GM11168 (cell line): ENCODE data around the gene CALN1.
"Not testable (repeated sequence)": the region's sequence is repeated elsewhere in the genome, so short reads cannot be mapped to it uniquely, and the experiment has no call there.

Experiments
- in situ Hi-C: fragments of 300-500 bp; cut with MboI; formaldehyde crosslinking; loops from one replicate; pipeline ENCODE4 v1.12.0; 2022; ENCODE audit warnings: low sequenced_read_pairs; ENCODE audit not compliant: unreplicated experiment

CALN1 gene

GRCh38 chr7:71843676-71844075 is 568.5 kb downstream of the CALN1 start:
- in situ Hi-C loops, result no loop called here

- in situ Hi-C loops, result no loop called here
These were observed 569.4 kb downstream of the CALN1 start for GRCh38 chr7:71842786-71843185.

DNA sequence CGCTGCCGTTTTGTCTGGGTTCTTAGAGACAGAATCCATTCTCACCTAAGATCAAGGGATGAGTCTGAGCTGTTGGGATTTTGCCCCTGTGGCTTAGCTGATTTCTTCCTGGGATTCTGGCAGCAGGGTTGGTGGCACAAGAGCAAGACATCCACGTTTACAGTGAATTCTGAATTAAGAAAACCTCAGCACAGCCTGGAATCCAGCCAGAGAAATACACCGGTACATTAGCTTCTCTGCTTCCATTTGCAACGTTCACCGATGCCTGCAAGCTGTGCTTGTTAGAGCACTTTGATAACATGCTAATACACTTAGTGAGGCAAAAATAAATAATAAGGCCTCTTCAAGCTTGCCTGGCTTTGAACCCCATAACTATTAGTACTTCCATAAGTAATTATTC is 569.8 kb downstream of the CALN1 start:
- in situ Hi-C loops, result no loop called here

DNA sequence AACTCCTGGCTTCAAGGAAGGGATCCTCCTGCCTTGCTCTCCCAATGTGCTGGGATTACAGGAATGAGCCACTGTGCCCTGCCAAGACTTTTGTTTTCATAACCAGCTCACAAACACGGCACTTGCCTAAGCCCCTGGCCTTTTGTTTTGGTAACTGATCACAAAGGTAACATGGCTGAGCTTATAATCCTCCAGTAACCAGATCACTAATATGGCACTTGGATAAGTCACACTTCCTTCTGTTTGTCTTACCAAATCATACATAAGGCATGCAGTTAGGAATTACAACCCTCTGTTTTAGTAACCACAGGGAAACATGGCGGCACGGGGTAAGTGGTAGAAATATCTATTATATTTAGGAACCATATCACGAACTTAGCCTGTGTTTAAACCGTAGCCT is 577.1 kb downstream of the CALN1 start:
- in situ Hi-C loops, result no loop called here

GRCh38 chr7:71829515-71829914 is 582.6 kb downstream of the CALN1 start:
- in situ Hi-C loops, result no loop called here

- in situ Hi-C loops, result no loop called here
These were observed 583.8 kb downstream of the CALN1 start for GRCh38 chr7:71828361-71828760.

GRCh38 chr7:71826141-71826540 is 586.0 kb downstream of the CALN1 start:
- in situ Hi-C loops, result no loop called here

- in situ Hi-C loops, result no loop called here
These were observed 588.0 kb downstream of the CALN1 start for GRCh38 chr7:71824006-71824760.

- in situ Hi-C loops, result not testable (repeated sequence)
These were observed 589.7 kb downstream of the CALN1 start for GRCh38 chr7:71822406-71822805.

- in situ Hi-C loops, result no loop called here
These were observed 594.2 kb downstream of the CALN1 start for GRCh38 chr7:71817916-71818315.

- in situ Hi-C loops, result no loop called here
These were observed 604.0 kb downstream of the CALN1 start for GRCh38 chr7:71808115-71808514.

DNA sequence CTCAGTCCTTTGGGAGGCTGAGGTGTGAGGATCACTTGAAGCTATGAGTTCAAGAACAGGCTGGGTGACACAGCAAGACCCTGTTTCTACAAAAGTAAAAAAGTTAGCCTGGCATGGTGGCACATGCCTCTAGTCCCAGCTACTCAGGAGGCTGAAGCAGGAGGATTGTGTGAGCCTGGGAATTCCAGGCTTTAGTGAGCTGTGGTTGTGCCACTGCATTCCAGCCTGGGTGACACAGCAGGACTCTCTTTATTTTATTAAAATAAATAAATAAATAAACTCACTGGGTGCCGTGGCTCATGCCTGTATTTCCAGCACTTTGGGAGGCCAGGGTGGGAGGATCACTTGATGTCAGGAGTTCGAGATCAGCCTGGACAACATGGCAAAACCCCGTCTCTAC is 607.9 kb downstream of the CALN1 start:
- in situ Hi-C loops, result no loop called here

DNA sequence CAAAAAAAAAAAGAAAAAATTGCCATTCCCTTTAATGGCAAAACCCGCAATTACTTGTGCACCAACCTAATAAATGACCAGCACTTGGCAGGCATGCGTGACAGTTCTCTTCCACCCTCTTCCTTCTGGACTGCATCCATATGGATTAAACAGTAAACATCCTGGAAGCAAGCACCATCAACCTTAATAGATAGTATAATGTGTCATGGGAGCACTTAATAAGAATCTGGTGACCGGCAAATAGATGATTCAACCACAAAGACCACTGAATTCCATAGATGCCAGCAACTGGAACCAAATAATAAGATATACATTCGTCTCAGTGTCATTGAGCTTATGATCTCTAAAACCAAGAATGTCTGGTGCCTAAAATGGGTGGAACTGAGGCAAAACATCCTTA is 610.2 kb downstream of the CALN1 start:
- in situ Hi-C loops, result no loop called here

DNA sequence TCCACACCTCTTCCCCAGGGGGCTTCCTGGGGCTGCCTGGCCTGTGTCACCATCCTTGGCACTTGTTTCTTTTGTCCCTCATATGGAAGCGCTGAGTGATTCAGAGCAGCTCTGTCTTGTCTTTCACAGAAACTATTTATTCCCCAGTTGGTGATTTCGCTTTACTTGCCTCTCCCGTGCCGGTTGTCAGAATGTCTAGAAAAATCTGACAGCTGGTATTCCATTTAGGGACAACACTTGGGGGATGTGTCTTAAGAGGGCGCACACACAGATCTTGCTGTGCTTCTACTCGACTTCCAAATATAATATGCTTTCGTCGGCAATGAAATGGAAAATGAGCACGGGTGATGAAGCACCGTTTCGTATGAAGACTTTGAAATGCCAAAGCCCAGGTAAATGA is 611.8 kb downstream of the CALN1 start:
- in situ Hi-C loops, result no loop called here

- in situ Hi-C loops, result no loop called here
These were observed 616.7 kb downstream of the CALN1 start for GRCh38 chr7:71795410-71795809.

DNA sequence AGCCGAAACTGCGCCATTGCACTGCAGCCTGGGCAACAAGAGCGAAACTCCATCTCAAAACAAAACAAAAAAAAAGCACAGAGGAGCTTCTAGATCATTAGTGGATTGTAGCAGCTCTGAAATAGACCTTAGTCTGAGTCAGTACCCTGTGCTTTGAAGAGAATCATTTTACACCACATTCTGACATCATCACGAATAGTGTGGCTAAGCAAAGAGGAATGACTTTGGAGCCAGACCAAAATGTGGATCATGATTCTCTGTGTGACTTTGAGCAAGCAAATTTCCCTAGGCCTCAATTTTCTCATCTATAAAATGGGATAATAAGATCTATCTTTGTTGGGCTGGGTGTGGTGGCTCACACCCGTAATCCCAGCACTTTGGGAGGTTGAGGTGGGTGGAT is 618.9 kb downstream of the CALN1 start:
- in situ Hi-C loops, result no loop called here

DNA sequence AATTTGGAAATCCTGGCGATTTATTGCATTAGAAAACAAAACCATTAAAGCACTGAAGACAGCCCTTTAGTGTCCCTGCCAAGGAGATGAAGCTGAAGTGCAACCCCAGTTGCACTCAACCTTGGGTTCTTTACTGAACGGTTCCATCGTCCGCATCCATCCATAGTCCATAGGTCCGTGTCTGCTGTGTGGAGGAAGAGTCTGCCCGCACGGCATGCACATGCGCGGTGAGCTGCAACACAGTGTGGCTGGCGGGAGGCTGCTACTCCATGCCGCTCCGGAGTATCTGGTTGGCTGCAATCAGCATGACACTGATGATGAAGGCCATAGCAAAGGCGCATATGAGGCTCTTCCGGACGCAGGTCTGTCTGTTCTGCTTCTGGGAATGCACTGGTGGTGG is 624.6 kb downstream of the CALN1 start:
- in situ Hi-C loops, result no loop called here

GRCh38 chr7:71785216-71785615 is 626.9 kb downstream of the CALN1 start:
- in situ Hi-C loops, result no loop called here

DNA sequence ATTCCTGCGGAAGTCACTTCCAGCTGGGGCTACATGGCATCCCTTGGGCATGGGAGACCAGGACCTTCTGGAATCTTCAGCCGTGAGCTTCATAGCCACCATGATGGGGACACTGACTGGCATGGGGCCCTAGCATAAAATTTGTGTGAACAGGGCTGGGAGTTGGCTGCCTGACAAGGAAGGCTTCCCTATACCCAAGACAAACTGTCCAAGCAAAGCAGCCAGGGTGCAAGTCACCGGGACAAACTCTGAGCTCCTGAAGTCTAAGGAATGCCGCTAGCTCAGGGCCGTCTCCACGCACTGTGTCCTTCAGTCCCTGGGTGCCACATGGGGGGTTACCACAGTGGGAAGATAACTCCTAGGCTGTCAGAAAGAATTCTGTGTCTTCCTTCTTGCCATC is 627.4 kb downstream of the CALN1 start:
- in situ Hi-C loops, result no loop called here

- in situ Hi-C loops, result no loop called here
These were observed 628.0 kb downstream of the CALN1 start for GRCh38 chr7:71784180-71784579.

GRCh38 chr7:71783779-71784178 is 628.4 kb downstream of the CALN1 start:
- in situ Hi-C loops, result no loop called here

DNA sequence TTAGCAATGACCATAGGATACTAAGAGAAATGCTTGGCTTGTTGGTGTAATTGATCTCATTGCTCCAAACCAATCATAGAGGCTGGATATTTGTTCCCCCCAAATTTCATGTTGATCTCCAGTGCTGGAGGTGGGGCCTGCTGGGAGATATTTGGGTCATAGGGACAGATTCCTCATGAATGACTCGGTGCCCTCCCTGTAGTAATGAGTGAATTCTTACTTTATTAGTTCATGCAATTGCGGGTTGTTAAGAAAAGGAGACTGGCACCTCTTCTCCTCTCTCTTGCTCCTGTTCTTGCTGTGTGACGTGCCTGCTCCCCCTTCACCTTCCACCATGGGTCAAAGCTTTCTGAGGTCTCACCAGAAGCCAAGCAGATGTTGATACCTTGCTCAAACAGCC is 630.1 kb downstream of the CALN1 start:
- in situ Hi-C loops, result no loop called here

- in situ Hi-C loops, result no loop called here
These were observed 631.9 kb downstream of the CALN1 start for GRCh38 chr7:71780282-71780681.
